HG03439 (cell line): Measurements from ENCODE around the gene ZDHHC7.

ENCODE experiments used
- ATAC-seq: cut with Tn5 transposase; IDR thresholded peaks from one replicate; pipeline ENCODE4 v1.9.1; 2021; ENCODE audit warnings: mild to moderate bottlenecking, moderate library complexity; ENCODE audit not compliant: unreplicated experiment

Gene ZDHHC7

DNA sequence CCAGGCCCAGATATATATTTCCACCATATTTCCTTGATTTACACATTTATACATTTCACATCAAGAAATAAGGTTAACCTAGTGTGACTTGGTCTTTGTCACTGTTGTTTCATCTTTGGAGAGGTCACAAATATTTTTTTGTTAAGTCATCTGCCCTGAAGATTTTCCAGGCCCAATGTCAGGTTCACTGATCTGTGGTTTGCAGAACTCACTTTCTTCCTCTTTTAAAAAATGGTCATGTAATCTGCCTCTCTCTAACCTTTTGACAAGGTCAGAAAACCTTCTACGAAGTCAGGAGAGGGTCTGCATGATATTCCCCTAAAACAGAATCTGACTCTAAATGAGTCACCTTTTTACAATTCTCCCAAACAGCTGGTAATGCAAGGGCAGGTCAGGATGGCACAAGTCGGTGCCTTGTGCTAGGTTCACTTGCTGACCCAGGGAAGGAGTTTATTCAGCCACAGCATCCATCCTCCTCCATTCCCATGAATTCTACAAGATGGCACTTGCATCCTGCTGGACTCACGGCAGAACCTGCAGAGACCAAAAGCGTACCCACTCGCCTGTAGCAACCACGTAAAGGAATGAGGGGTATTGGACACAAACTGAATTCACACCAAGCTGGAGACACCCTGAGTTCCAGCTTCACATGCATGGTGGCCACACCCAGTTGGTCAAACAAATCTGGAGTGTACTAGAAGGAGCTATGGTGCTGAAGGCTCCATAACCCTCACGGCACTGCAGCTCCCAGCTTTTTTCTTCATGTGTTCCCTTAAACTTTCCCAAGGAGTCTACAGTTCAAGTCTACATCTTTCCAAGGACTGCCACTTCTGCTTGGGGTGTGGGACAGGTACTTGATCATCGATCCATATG lies 14.7 kb upstream of the ZDHHC7 start:
- no peak for ATAC-seq

DNA sequence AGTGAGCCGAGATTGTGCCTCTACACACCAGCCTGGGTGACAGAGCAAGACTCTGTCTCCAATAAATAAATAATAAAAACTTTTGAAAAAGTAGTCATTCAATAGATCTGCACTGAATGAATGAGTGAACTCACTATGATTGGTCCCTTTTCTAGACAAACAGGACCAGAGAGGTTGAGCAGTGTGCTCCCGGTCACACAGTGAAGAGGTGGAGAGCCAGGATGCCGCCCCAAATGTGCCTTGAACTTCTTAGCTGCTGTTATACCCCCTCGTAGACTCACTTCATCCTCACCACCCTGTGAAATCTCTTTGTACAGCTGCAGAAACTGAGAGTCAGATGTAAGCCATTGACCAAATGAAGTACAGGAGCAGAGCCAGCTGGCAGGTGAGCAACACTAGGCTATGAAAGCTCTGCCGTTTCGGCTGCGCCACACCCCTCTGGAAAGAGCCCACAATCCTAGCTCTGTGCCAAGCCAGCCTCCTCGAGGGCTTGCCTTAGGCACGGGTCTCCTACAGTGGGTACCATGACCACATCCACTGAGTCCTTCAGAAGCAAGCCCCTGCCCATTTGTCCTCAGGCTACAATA lies 8.4 kb upstream of the ZDHHC7 start:
- no peak for ATAC-seq

DNA sequence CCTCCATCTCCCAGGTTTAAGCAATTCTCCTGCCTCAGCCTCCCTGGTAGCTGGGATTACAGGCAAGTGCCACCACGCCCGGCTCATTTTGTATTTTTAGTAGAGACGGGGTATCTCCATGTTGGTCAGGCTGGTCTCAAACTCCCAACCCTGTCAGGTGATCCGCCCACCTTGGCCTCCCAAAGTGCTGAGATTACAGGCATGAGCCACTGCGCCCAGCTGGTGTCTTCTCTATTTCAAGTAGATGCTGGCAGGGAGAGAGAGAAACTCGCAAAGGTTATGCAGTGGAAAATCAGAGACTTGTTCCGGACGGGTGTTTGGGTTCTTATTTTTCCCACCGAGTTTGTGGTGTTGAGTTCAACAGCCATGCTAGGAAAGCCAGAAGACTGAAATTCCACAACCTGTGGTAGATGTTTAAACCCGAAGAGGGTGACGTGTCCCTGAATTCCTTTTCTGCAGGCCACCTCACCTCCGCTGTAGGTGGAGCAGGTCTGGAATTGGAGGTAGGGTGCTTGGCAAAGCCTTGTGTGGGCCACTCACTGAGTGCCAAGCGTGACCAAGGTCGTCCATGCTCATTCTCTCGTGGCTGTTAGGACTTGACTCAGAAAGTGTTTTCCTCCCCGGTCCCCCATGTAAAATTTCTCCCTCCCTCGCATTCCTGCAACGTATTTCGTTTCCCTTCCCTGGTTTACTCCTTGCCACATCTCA lies 7.3 kb upstream of the ZDHHC7 start:
- no peak for ATAC-seq

DNA sequence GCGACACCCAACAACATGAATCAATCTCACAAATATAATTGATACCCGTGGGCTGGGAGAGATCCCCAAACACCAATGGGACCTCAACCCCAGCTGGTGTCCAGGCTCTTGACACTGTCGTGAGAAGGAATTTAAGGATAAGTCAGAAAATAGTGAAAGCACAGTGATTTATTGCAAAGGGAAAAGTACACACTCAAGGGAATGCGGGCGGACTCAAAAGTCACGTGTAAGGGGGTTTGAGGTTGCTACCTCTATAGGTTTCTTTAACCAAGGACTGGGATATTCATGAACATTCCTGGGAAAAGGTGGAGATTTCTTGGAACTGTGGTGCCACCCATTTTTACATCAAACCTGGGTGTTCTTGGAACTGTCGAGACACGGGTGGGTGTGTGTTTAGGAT lies 6.3 kb upstream of the ZDHHC7 start:
- ATAC-seq: no peak

DNA sequence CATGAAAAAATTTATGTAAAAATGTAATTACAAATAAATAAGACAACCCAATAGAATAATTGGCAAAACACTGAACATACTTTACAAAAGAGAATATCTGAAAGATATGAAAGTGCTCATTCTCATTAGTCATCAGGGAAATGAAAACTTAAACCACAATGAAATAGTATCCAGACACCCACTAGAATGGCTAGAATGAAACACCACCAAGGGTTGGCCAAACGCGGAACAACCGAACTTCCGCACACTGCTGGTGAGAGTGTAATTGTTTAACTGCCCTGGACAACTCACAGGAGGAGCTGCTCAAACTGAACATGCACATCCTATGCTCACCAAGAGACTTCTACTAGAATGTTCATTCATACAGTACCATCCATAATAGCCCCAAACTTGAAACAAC lies 5.8 kb upstream of the ZDHHC7 start:
- ATAC-seq: no peak

DNA sequence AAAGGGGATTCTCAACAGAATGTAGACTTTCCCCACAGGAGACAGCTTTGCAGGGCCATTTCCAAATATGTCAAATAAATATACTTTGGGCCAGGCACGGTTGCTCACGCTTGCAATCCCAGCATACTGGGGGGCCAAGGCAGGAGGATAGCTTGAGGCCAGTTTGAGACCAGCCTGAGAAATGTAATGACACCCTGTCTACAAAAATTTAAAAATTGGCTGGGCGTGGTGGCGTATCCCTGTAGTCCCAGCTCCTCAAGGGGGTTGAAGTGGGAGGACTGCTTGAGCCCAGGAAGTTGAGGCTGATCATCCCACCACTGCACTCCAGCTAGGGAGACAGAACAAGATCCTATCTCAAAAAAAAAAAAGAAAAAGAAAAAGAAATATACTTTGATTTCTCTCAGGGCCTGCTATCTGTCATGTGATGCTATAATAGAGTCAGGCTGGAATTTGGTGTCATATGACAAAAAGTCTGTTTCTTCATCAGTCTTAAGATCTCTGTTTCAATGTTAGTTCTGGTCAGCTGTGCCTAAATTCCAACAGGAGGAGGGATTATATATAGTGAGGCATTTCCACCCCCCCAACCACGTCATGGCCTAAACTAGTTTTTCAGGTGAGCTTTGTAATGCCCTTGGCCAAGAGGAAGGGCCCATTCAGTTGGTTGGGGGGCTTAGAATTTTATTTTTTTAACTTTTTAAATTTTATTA lies 4.3 kb upstream of the ZDHHC7 start:
- no peak for ATAC-seq

DNA sequence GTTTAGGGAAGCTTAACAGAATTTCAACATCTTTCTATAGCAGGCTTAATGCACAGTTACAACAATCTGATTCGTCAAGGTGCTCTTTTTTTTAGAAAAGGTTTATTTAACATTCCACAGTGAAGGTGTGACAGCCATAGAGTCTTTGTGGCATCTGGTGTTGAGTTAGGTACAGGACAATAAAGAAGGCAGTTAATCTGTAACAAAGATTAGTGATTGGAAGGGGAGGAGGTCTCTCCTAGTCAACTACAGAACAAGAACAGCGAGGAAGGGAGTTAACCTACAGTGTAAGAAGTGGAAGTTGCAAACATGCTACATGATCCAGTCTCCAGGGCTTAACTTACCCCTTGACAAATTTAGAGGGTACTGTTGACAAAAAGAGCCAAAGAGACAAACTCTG lies 3.0 kb upstream of the ZDHHC7 start:
- ATAC-seq: no peak

DNA sequence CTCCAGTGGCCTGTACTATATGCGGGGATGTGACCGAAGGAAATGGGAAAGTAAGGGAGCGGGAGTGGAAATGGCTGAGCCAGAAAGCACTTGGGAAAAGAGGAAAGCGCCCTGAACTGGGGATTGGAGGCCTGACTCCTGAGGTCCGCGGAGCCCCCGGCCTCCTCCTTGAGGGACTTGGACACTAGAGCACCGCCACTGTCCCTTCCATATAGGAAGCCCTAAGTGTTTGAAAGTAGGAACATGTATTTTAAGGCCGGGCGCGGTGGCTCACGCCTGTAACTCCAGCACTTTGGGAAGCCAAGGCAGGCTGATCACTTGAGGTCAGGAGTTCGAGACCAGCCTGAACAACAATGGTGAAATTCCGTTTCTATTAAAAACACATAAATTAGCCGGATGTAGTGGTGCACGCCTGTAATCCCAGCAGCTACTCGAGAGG lies 530 bp upstream of the ZDHHC7 start:
- peak; percentile 10 for ATAC-seq

DNA sequence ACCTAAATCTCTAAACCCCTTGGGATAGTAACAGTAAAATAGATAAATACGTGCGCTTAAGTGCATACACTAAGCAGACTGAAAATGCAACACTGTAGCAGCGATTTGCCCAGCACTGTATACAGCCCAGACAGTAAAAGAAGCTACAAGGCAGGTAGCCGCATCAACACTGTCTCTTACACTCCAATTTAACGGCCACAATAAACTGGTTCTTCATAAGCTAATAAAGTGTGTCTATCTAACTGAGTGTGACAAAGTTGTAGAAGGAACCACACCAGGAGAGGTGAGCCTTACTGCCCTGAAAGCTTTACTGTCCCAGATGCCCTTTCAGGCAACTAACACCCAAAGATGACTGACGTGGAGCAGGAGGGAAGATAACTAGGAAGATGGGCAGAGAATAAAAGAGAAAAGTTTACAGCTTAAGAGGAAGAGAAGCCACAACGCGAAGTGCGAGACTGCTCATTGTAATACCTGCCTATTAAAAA lies 847 bp downstream of the ZDHHC7 start:
- no peak for ATAC-seq

DNA sequence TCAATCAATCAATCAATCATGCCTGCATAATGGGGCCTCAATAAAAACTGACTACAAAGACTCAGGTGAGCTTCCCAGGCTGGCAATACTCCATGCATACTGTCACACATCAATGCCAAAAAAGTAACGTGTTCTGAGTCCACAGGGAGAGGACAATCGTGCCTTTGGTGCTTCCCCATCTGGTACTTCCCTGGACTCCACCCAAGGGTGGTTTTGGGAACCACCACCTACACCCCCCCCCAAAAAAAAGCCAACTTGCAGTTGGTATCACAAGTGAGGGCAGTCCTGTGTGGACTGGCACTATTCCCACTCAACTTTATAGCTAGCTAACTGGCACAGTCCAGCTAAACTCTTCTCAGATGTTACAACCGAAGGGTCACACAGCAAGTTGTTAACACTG lies 3.1 kb downstream of the ZDHHC7 start:
- ATAC-seq: no peak

DNA sequence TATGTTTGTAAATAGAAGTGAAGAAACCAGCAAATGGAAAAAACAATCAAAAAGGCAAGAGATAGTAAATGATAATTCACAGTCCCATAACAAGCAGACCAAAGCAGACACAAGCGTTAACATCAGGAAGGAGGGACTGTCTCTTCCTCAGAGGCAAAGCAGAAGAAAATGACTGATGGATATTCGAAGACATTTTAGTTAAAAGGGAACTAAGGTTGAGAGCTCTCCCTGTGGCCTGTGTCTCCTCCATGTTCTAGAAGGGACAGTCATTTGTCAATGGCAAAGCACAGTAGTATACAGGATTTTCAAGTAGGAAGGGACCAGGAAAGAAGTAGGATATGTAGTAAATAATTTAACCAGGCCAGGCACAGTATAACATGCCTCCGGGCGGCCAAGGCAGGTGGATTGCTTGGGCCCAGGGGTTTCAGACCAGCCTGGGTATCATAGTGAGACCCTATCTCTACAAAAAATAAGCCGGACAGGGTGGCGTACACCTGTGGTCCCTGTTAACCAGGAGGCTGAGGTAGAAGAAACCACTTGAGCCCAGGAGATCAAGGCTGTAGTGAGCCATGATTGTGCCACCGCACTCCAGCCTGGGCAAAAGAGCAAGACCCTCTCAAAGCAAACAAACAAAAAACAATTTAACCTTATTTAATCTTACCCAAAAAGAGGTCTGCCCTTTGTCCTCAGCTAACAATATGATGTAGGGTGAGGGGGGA lies 3.7 kb downstream of the ZDHHC7 start:
- ATAC-seq: no peak

DNA sequence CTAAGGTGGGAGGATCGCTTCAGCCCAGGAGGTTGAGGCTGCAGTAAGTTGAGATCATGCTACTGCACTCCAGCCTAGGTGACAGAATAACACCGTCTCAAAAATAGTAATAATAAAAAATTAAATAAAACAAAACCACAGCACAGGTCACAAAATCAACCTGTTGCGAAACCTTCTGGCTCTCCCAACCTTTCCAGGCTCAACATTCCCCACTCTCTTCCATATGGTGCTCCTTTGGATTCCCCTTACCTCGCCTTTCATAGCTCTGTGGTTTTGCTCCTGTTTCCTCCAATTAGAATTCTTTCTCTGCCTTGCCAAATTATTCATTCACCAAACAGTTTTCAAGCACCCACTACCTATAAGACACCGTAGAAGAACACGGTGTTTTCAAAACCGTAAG lies 4.7 kb downstream of the ZDHHC7 start:
- no peak for ATAC-seq

DNA sequence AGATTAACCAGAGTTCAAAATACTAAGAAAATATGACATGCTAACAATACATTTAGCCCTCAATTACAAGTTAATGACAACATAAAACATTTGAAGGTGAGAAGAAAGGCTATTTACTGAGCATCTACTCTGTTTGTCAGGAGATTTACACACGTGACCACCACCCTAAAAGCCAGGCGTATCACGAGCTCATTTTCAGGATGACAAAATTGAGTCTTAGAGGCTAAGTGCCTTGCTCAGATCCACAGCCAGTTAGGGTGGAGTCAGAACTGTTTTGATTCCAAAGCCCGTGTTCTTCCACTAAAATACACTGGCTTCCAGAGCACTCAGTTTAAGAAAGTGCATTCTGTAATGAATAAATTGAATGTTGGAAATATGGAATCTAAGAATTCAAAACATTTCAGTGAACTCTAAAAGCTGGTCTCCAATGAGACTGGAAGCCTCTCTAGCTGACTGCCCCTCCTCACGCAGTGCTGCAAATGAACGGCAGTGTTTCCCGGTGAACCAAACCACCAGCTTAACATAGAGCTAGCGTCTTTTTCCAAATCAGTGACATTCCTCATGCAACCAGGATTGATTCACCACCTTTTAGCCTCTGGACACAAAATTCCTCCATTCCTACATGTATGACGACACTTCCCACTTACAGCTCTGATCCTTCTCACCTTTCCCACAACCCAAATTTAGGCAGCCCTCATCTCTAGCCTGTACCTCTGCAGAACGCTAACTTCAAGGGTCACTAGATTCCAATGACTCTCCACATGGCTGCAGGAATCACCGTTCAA lies 5.9 kb downstream of the ZDHHC7 start:
- no peak for ATAC-seq

DNA sequence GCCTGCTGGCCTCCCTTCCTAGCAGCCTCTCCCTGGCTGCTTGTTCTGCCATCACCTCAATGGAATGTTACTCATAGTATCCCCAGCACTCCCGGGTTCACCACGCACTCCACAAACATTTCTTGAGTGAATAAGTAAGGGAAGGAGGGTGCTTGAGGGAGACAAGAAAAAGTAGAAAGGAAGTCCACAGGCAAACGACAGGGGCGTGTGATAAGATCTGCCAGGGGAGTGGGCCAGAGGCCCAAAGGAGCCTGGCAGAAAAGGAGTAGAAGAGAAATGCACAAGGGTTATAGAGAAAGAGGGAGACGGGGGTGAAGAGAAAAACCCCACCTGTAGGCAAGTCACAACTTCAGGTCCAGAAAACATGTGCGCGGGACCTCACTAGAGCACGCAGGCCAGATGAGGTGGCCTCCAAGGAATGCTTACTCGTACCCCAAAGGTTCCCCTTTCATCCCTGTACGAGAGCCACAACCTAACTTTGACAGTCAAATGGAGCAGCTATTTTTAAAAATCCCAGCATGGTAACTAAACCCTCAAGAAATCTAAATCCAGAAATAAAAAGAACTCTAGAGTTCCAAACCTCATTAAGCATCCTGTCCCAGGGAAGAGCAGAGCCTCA lies 6.6 kb downstream of the ZDHHC7 start:
- ATAC-seq: no peak

DNA sequence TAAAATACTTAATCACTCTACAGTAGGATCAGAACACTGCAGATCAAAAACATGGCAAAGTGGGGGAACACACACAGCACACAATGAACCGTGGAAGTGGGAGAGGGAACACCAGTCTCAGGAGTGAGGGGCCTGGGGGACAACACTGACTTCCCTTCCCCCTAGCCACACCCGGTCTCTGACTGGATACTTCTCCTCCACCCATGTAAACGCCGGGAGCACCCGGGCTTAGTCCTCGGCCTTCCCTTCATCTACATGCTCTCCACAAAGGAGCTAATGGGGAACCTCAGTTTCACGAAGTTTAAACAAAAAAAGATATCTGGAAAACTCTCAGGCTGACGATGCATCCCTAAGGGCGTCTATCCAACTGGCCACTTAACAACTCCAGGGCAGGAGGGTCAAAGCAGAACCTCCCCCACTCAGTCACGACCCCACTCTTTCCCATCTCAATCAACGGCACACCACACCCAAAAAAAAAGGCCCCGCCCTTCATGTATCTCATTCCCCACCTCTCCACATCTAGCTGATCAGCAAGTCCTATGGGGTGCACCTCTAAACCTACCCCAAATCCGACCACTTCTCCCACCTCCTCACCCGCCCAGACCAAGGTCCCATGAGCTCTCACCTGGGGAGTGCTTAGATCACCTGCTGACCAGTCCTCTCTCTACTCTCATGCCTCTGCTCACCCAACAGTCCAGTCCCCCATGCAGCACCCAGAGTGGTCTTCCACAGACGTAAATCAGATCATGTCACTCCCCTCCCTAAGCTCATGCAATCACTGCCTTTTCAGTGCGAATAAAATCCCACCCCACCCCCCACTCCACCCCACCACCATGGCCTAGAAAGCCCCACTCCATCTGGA lies 7.4 kb downstream of the ZDHHC7 start:
- no peak for ATAC-seq

DNA sequence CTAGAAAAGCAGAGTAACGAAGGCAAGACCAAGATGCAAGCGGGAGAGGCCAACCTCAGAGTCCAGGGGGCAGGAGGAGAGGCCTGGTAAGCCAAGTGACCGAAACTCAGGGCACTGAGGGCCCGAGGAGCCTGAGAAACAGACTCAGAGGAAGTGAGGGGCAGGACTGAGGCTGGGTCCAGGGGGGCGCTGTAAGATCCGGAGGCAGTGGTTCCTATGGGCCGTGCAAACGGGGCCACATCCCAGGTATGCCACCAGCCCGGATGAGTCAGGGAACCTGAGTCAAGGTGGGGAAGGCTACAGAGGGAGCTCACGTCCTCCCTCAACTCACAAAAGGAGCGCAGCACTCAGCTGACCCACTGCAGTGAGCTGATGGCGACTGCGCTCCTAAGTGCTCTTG lies 8.3 kb downstream of the ZDHHC7 start:
- no peak for ATAC-seq

DNA sequence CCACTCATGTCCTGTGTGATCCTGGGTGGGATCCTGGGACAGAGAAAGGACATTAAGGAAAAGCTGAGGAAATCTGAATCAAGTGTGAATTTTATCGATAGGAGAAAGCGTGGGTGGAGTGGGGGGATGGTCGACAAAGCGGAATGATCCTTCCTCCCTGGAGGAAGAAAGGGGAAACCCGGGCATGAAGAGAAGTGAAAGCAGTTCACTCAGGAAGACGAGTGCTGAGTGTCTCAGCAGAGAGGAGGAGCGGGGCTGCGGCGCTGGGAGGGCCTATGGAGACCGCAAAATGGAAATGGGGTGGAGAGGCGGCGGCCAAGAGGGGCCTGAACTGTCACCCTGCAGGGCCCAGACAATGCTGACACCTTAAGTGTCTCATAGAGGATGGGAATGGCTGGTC lies 8.7 kb downstream of the ZDHHC7 start:
- ATAC-seq: no peak

DNA sequence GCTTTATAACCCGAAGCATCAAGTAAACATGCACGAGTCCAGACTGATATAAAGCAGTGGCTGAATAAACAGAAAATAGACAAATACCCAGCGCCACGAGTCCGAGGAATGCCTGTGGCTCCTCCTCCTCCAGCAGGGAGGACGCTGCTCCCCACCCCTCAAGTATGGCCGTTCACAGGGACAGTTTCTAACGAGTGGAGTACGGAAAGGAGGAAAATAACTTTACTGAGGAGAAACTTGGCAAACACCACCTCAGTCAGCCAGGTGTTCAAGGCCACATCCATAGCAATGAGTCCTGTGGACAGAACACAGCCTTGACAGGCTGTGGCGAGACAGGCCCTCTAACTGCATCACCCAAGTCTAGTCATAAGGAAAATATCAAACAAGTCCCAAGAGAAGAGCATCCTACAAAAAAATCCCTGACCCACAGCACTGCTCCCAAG lies 9.2 kb downstream of the ZDHHC7 start:
- no peak for ATAC-seq
